GM19193 (cell line): ENCODE measurements around the gene UFM1.
A peak's percentile ranks its signal among the peaks of the same experiment; 100 is the strongest.

Source experiments
- POLR2A ChIP-seq: IDR thresholded peaks from 4 replicates; pipeline ENCODE4 v1.6.1; 2011; ENCODE audit not compliant: insufficient read depth, insufficient read length; ENCODE audit errors: extremely low read depth

UFM1 gene

DNA sequence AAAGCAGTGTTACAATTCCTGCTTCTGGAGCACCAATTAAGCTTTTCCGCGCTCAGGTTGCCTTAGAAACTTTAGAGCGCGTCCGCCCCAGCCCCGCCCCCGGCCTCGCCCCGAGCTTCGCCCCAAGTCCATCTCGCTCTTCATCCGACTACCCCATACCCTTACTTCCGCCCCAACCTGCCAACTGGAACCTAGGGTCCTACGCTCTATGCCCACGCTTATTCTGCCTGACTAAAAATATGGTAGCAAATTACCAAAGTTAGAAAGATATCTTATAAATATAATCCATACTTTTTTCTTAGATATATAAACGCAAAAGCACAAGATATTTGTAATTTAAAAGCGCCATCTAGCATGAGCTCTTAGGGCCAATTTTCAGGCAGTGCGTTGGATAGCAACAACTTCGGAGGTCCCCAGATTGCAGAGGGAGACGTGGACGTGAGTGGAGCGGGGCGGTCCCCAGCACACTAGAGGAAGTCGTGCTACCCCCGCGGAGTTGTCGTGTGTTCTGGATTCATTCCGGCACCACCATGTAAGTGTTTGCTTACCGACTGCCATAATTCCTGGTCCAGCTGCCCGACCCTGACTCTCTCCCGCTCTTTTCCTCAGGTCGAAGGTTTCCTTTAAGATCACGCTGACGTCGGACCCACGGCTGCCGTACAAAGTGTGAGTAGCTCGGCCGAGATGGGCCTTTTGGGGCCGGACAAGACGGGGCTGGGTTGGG is at the start of gene UFM1:
TSS of gene UFM1 (plus strand) at position 462 of the 724 bp plus-strand sequence. CDS start at position 531, 69 bp downstream.
- TF ChIP-seq POLR2A: peak; percentile 84

DNA sequence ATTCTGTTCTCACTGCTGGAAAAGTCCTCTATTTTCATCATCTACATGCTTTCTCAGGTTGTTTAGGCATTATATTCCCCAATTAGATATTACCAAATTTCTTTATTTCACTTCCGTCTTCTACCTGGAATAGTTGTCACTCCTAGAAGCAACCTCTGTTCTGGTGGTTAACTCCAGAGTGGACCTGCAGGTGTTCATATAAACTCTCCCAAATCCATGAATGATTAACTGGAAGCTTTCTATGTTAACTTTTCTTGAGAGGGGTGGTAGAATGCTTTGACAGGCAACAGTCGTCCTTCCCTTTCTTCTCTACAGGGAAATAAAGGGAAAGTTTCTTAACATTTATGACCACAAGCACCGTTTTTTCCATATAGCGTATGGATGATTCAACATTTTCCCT is 48.4 kb upstream of the UFM1 start:
- TF ChIP-seq POLR2A: no peak

DNA sequence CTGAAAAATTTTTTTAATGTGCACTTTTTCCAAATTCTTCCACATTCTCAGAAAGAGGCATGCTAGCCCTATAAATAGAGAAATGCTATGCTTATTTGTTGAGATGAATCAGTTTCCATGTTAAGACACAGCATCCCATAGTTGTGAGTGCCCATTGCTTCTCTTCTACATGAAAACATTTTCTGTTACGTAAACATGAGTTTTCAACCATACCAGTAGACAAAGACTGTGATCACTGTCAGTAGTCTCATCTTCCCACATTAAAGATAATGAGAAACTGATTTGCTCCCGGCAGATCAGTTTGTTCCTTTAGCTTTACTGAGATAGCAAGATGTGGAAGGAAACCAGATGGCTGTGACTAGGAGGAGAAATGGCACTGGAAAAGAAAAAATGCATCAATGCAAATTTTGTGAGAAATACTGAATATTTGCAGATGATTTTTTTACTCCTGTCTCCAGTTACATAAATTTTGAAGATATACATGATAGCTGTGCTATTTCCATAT is 45.8 kb upstream of the UFM1 start:
- no peak for TF ChIP-seq POLR2A

DNA sequence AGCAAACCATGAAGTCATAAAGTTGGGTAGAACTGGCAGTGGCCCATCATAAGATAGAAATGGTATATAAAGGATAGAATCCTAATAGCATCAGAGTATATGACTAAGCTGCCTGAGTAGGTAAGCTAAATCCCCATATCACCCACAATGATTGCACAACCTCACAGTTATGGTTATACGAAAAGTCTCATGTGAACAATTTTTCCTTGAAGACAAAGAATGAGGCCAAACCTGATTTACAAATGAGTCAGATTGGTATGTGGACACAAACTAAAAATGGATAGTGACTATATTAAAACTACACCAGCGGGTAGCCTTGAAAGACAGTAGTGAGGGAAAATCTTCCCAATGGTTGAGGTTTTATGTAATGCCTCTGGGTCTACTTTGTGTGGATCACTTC is 40.9 kb upstream of the UFM1 start:
- no peak for TF ChIP-seq POLR2A

DNA sequence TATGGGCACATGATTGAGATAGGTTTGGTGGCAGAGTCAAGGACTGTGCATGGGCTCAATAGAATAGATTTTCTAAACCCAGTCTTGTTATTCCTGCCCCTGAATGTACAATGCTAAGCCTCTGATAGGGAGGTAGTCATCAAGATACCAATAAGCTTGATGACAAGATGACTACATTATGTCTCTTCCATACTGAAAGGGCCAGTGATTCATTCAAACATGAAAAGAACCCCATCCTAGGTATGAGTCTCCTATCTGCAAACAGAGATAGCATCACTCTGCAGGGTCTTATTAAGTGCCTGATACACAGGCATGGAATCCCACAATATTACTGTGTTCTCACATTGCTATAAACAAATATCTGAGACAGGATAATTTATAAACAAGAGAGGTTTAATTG is 40.3 kb upstream of the UFM1 start:
- no peak for TF ChIP-seq POLR2A

DNA sequence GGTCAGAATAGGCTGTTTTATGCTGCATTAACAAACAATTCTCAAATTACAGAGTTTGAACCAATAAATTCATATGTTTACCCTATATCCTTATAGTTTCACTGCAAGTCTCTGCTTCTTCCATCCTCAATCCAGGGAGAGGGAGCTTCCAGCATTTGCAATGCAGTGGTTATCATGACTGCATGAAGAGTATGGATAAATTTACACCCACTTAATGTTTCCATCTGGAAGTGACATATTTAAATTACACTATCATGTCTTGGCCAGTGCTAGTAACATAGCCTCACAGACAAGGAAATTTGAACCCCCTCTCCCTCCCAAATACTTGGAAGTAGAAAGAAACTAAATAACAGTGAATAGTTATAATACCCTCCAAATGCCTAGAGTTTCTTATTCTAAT is 33.5 kb upstream of the UFM1 start:
- TF ChIP-seq POLR2A: no peak

DNA sequence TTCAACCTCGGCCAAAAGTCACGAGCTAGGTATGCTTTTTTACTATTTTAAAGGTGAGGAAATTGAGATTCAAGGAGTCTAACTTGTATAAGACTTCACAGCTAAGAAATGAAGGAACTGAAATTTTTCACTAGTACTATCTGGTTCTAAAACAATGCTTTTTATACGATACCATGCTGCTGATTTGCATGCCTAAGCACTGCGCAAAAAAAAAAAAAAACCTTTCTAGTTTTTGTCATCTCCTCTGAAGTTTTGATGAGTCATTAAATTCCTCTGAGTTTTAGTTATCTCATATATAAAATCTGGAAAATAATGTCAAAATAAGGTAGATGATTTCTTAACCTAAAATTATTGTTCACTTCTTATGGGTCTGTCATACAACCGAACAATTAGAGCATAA is 28.0 kb upstream of the UFM1 start:
- TF ChIP-seq POLR2A: no peak

DNA sequence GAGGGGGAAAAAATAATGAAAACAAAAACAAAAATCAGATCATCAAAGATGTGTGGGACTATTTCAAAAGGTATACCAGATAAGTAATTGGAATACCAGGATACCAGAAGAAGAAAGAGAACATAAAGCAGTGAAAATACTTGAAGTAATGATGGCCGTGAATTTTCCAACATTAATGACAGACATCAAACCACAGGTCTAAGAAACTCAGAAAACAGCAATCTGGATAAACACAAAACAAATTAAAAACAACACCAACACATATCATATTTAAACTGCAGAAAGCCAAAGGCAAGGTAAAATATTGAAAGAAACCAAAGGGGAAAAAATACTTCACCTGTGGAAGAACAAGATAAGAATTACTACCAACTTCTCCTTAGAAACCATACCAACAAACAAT is 24.2 kb upstream of the UFM1 start:
- TF ChIP-seq POLR2A: no peak

DNA sequence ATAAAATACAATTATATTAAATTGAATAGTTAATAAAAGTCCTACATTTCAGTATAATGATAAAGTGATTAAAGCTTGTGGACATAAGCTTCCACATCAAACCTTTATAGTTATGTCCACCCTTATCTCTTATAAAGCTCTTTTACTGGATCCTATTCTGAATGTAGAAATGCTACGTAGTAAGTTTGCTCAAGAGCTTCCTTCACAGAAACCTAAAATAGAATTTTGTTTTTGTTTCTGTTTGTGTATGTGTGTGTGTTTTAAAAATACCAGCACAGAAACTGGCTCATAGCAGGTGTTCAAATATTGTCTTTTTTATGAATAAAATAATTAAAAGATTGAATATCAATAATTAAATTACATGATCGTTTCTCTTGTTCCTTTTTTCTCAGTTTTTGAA is 21.0 kb upstream of the UFM1 start:
- TF ChIP-seq POLR2A: no peak

DNA sequence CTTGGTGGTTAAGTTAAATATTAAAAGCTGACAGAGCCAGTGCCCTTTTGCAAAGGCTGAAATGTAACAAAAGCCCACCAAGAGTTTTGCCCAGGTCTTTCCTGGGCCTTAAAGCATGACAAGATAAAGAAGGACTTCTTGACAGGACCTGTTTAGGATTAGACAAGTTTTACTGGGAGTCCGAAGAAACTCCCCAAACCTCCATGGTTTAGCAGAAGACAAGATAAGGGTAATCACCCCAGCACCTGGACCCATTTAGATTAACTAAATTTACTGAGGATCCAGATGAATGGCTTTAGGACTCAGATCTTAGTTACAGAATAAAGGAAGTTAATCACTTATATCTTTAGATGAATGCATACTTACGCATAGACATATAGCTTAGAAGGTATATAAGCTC is 14.8 kb upstream of the UFM1 start:
- no peak for TF ChIP-seq POLR2A

DNA sequence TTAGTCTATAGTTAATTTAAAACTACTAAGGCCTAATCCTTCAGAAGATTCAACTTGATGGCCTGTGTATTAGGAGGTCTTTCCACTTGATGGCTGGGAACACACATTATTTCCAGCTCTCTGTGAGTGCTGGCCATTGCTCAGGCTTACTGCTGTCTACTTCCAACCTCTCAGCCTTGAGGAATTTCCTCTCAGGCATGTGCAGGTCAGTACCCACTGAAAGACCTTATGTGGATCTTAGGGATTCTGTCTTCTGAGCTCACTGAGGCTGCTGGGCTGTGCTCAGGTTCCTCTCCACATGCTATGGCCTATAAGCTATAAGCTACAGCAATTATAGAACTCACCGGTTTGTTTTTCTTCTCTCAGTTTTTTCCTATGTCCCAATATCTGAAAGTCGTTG is 11.6 kb upstream of the UFM1 start:
- TF ChIP-seq POLR2A: no peak

DNA sequence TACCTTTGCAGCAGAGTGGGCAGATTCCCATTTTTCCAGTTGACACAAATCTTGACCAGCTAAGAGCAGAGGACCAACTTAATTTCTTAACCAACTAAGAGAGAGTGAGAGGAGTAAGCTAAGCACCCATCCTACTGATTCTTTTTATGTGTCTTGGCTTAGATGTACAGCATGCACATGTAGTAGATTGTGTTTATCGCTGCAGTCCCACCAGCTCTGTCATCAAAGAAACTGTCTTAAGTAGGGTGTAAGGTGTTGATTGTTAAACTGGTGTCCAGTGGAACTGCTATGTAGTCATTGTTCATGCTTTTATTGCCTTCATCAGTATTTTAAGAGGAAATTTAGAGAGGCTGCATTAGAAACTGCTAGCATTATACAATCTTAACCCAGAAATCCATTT is 9.0 kb upstream of the UFM1 start:
- TF ChIP-seq POLR2A: no peak

DNA sequence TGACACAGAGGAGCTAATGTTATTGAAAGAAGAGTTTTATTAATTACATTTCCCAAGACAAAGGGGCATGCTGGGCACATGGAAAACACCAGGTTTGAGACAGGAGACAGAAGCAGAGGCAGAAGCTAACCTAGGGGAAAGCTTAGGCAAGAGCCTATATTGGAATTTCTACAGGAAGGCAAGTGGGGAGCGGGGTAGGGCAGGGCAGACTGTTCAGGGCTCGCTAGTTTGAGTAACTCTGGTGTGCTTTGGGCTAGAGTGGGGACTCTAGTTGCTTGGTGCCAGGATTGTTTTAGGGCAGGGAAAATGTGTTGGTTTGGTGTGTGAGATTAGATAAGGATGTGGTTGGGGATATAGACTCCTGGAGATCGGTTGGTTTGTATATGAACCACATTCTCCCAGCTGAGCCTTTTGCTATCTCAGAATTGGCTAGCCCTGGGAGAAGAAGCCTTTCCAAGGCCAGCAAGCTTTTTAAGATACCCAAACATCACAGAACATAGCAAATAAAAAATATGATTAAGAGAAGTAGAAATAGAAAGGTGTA is 8.4 kb upstream of the UFM1 start:
- TF ChIP-seq POLR2A: no peak

DNA sequence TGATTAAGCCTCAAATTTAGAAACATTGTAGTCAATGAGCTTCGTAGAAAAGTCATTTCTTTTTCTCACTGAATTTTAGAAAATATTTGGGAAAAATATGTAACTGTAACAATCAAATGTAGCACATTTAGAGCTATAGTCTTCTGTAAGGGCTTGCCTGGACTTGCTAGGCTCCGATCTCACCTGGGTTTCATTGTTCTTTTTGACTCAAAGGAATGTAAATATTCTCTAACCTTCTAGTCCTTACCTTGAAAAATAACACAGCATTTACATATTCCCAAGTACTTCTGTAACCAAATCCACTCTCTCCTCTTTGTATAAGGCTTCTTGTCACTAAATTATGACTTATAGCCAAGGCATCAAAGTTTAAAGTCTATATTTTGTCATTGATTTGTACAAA is 2.9 kb upstream of the UFM1 start:
- TF ChIP-seq POLR2A: no peak

DNA sequence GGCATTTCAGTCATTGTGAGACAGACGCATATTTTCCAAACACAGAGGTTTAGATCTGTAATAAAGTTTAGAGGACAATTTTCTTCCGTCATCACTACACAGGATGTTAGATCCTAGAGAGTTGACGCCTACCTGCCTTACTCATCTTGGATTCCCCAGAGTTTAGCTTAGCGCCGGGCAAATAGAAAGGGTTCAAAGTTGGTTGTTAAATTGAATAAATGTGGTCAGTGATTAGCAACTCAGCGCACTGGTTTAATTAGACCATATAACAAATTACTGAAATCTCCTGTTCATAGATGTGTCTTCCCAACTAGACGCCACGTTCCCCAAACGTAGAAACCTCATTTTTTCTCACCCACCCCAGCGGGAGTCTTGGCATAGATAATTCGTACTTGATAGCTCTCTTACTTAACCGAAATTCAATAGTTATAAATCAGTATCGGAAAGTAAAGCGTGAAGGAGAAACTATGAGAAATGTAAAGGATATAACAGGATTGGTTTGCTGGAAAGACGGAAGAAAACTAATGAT is 726 bp upstream of the UFM1 start:
- no peak for TF ChIP-seq POLR2A

DNA sequence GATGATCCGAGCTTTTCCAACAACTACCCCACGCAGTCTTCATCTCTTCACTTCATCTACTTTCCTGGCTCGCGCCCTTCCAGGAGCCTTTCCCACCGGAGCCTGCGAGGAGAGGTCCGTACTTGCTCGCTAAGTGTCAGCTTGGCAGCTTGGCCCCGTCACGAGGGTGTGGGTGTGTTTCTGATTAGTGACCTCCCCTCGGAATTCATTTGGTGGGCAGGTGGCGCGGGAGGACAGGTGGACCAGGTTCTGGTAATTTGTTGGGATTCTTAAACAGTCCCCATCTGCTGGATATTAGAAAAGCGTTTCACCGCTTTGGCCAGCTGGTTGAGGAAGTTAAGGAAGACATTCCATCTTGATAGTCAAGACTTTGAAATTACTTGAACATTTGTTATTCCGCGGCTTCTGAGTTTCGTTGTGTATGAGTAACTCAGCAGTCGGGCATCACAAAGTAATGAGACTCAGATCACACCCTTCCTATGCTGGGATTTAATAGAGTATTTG is 515 bp downstream of the UFM1 start:
- TF ChIP-seq POLR2A: no peak
